ENCODE data around the gene ELAVL1. TPM values are rescaled to one million over a fixed set of nuclear protein-coding genes. Genes with fewer than 3 reads are reported as not detected.

Gene ELAVL1
- total and polyA plus RNA-seq, 2 donors from 2014 or later, result 34.6 to 64.7 TPM

- no peak for FAIRE-seq
- DNase-seq, result peak in 2 of 5 donors; percentile 59 to 72
- H3K4me1 ChIP-seq (ENCODE audit: control insufficient read depth in 2 of 3, insufficient read depth in 2 of 3, low read depth in 1 of 3, low read length in 3 of 3), result peaks cover 0 to 19% (median 0%) of the 10 kb centered on the region in 3 donors
- TF ChIP-seq, protein P1, sequence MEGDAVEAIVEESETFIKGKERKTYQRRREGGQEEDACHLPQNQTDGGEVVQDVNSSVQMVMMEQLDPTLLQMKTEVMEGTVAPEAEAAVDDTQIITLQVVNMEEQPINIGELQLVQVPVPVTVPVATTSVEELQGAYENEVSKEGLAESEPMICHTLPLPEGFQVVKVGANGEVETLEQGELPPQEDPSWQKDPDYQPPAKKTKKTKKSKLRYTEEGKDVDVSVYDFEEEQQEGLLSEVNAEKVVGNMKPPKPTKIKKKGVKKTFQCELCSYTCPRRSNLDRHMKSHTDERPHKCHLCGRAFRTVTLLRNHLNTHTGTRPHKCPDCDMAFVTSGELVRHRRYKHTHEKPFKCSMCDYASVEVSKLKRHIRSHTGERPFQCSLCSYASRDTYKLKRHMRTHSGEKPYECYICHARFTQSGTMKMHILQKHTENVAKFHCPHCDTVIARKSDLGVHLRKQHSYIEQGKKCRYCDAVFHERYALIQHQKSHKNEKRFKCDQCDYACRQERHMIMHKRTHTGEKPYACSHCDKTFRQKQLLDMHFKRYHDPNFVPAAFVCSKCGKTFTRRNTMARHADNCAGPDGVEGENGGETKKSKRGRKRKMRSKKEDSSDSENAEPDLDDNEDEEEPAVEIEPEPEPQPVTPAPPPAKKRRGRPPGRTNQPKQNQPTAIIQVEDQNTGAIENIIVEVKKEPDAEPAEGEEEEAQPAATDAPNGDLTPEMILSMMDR (IDR thresholded peaks at IDR 0.05; ENCODE audit: borderline replicate concordance, extremely low read depth, insufficient read depth), result no peak
- intact Hi-C loops (cut with DNase I), result no loop called here
- peaks cover 15% of the 10 kb centered on the region for H3K27me3 ChIP-seq (ENCODE audit: control insufficient read depth, insufficient read depth, low read length)
- H3K27ac ChIP-seq (ENCODE audit: low read depth in 2 of 2, low read length in 2 of 2), result no peak overlapping the region
- H3K9ac ChIP-seq (ENCODE audit: low read length in 3 of 3), result no peak overlapping the region
- H3K9me3 ChIP-seq (ENCODE audit: control insufficient read depth in 2 of 3, insufficient read depth in 1 of 3, low read length in 3 of 3), result no peaks in the 10 kb centered on the region
- H3K4me3 ChIP-seq (ENCODE audit: low read length in 3 of 3), result no peak overlapping the region
- H3K36me3 ChIP-seq (ENCODE audit: control insufficient read depth in 2 of 3, insufficient read depth in 3 of 3, low read length in 3 of 3), result peaks cover 0 to 7% (median 2%) of the 10 kb centered on the region in 3 donors
These were observed 90.0 kb downstream of the ELAVL1 start for GRCh38 chr19:7915250-7916102.

DNA sequence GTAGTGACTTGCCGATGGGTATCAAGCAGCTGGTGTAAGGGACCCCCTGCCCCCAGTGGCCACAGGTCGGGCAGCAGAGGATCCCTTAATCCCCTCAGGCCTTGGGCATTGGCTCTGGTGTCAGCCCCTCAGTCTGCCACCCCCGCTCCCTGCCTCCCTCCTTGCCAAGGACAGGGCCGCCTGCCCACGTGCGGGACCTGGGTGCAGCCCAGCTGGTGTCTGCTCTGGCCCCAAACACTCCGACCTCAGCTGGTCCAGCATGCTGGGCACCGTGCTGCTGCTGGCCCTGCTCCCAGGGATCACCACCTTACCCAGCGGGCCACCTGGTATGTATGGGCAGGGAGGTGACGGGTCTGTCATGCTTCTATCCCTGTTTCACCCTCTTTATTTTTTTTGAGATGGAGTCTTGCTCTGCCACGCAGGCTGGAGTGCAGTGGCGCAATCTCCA is 90.8 kb downstream of the ELAVL1 start, which contains the start of gene TGFBR3L:
Gene TGFBR3L (plus strand): TSS at position 233 of the 448 bp plus-strand sequence.
- Histone ChIP-seq H3K9me3 (ENCODE audit: control insufficient read depth in 2 of 3, insufficient read depth in 1 of 3, low read length in 3 of 3) (no peaks in the 10 kb centered on the region), H3K36me3 (ENCODE audit: control insufficient read depth in 2 of 3, insufficient read depth in 3 of 3, low read length in 3 of 3) (peaks cover 0 to 10% (median 2%) of the 10 kb centered on the region in 3 donors), H3K4me1 (ENCODE audit: control insufficient read depth in 2 of 3, insufficient read depth in 2 of 3, low read depth in 1 of 3, low read length in 3 of 3) (peaks cover 0 to 15% (median 0%) of the 10 kb centered on the region in 3 donors), H3K9ac (ENCODE audit: low read length in 3 of 3) (no peak within 1 kb of the TSS), H3K27me3 (ENCODE audit: control insufficient read depth, insufficient read depth, low read length) (peaks cover 15% of the 10 kb centered on the region), H3K27ac (ENCODE audit: low read depth in 2 of 2, low read length in 2 of 2) (no peak within 1 kb of the TSS), H3K4me3 (ENCODE audit: low read length in 3 of 3) (no peak within 1 kb of the TSS)
- DNase-seq (peak in 1 of 5 donors; percentile 49), FAIRE-seq (no peak)
- TF ChIP-seq, protein P1 (IDR thresholded peaks at IDR 0.05; ENCODE audit: borderline replicate concordance, extremely low read depth, insufficient read depth), result no peak
- intact Hi-C loops (cut with DNase I), result no loop called here

DNA sequence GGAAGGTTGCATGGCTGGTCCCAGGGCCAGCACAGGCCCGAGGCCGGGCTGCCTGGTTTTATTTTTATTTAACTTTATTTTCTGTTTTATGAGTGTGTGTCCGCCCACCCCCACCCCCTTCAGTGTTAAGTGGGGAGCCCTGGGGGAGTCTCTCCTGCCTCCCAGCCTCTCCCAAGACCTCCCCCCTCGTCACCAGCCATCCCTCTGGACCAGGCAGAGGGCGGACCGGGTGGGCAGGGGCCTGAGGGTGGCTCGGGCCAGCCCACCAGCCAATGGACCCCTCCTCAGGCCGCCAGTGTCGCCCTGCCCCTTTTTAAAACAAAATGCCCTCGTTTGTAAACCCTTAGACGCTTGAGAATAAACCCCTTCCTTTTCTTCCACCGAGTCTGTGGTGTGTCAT is 91.3 kb downstream of the ELAVL1 start:
- Histone ChIP-seq H3K9me3 (ENCODE audit: control insufficient read depth in 2 of 3, insufficient read depth in 1 of 3, low read length in 3 of 3) (no peaks in the 10 kb centered on the region), H3K36me3 (ENCODE audit: control insufficient read depth in 2 of 3, insufficient read depth in 3 of 3, low read length in 3 of 3) (peaks cover 0 to 10% (median 2%) of the 10 kb centered on the region in 3 donors), H3K27me3 (ENCODE audit: control insufficient read depth, insufficient read depth, low read length) (peaks cover 15% of the 10 kb centered on the region), H3K9ac (ENCODE audit: low read length in 3 of 3) (no peak overlapping the region), H3K4me1 (ENCODE audit: control insufficient read depth in 2 of 3, insufficient read depth in 2 of 3, low read depth in 1 of 3, low read length in 3 of 3) (peaks cover 0 to 13% (median 0%) of the 10 kb centered on the region in 3 donors), H3K27ac (ENCODE audit: low read depth in 2 of 2, low read length in 2 of 2) (no peak overlapping the region), H3K4me3 (ENCODE audit: low read length in 3 of 3) (no peak overlapping the region)
- TF ChIP-seq, protein P1 (IDR thresholded peaks at IDR 0.05; ENCODE audit: borderline replicate concordance, extremely low read depth, insufficient read depth), result no peak
- FAIRE-seq (no peak), DNase-seq (no peak)
- intact Hi-C loops (cut with DNase I), result no loop called here

Measured in kidney (tissue), 14 donors.